GM12878 (cell line): ENCODE measurements around the gene IGLON5.

Experiments
- CREB1 ChIP-seq: IDR thresholded peaks from 2 replicates; pipeline ENCODE4 v1.6.1; 2012; ENCODE audit warnings: low read depth, mild to moderate bottlenecking, inconsistent platforms
- DPF2 ChIP-seq: fragments of 450-650 bp; IDR thresholded peaks from 2 replicates; pipeline ENCODE4 v1.6.1; 2017; ENCODE audit warnings: mild to moderate bottlenecking
- EZH2 ChIP-seq: IDR thresholded peaks from 2 replicates; pipeline ENCODE4 v1.6.1; 2012; ENCODE audit warnings: low read depth, mild to moderate bottlenecking, control low read depth, inconsistent platforms, low read length, borderline replicate concordance; ENCODE audit not compliant: control insufficient read depth
- GABPA ChIP-seq: IDR thresholded peaks from 2 replicates; pipeline ENCODE4 v1.6.1; 2014; ENCODE audit warnings: antibody characterized with exemption, low read depth, mild to moderate bottlenecking, inconsistent platforms
- POLR2A ChIP-seq: IDR thresholded peaks from 2 replicates; pipeline ENCODE4 v1.6.1; 2011; ENCODE audit warnings: low read depth, mild to moderate bottlenecking, low read length
- POLR2AphosphoS5 ChIP-seq: IDR thresholded peaks from 2 replicates; pipeline ENCODE4 v1.6.1; 2011; ENCODE audit warnings: mild to moderate bottlenecking, low read length, inconsistent platforms
- RFX5 ChIP-seq: IDR thresholded peaks from 2 replicates; pipeline ENCODE4 v1.6.1; 2011; ENCODE audit warnings: low read depth, low read length, improper control_type of control experiment
- TAF1 ChIP-seq: IDR thresholded peaks from 2 replicates; pipeline ENCODE4 v1.6.1; 2011; ENCODE audit warnings: mild to moderate bottlenecking, low read depth, low read length, borderline replicate concordance
- TF ChIP-seq, protein P1 (sequence below): IDR thresholded peaks from 2 replicates; pipeline ENCODE4 v1.6.1; 2012; ENCODE audit warnings: low read depth, low read length, improper control_type of control experiment
- TF ChIP-seq, protein P2 (sequence below): IDR thresholded peaks from 2 replicates; pipeline ENCODE4 v1.6.1; 2012; ENCODE audit warnings: mild to moderate bottlenecking, low read depth, low read length
- TF ChIP-seq, protein P3 (sequence below), 3 experiments: IDR thresholded peaks in 2 of 3; conservative IDR thresholded peaks in 1 of 3; 2 replicates each; pipeline ENCODE4 v1.5.1; 2011; ENCODE audit warnings: low read depth in 3 of 3, low read length in 3 of 3, mild to moderate bottlenecking in 3 of 3, control low read depth in 2 of 3, moderate library complexity in 2 of 3, inconsistent platforms in 1 of 3, mixed read lengths in 1 of 3; ENCODE audit not compliant: control insufficient read depth in 2 of 3, insufficient read depth in 1 of 3; ENCODE audit errors: extremely low read depth in 1 of 3

DNA sequence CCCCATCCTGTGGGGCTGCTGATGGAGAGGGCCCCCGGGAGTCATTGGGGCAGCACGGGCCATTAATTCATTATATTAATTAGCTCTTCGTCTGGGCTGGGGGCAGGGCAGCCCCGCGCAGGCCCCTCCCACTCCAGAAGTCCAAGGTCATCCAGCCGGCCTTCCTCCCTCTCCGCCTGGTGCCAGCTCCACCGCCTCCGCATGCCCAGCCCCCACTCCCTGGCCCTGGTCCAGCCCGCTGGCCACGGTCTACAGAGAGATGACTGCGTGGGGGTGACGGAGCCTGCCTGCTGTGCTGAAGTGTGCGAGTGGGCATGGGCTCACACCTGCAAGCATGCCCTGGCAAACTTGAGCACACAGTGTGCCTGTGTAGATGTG lies 8.8 kb downstream of the IGLON5 start:
- TF ChIP-seq TAF1 (no peak), POLR2A (no peak), DPF2 (no peak), RFX5 (no peak), GABPA (no peak), EZH2 (no peak), POLR2AphosphoS5 (no peak), CREB1 (no peak)
- TF ChIP-seq, protein P1, sequence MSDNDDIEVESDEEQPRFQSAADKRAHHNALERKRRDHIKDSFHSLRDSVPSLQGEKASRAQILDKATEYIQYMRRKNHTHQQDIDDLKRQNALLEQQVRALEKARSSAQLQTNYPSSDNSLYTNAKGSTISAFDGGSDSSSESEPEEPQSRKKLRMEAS, result no peak
- TF ChIP-seq, protein P2, sequence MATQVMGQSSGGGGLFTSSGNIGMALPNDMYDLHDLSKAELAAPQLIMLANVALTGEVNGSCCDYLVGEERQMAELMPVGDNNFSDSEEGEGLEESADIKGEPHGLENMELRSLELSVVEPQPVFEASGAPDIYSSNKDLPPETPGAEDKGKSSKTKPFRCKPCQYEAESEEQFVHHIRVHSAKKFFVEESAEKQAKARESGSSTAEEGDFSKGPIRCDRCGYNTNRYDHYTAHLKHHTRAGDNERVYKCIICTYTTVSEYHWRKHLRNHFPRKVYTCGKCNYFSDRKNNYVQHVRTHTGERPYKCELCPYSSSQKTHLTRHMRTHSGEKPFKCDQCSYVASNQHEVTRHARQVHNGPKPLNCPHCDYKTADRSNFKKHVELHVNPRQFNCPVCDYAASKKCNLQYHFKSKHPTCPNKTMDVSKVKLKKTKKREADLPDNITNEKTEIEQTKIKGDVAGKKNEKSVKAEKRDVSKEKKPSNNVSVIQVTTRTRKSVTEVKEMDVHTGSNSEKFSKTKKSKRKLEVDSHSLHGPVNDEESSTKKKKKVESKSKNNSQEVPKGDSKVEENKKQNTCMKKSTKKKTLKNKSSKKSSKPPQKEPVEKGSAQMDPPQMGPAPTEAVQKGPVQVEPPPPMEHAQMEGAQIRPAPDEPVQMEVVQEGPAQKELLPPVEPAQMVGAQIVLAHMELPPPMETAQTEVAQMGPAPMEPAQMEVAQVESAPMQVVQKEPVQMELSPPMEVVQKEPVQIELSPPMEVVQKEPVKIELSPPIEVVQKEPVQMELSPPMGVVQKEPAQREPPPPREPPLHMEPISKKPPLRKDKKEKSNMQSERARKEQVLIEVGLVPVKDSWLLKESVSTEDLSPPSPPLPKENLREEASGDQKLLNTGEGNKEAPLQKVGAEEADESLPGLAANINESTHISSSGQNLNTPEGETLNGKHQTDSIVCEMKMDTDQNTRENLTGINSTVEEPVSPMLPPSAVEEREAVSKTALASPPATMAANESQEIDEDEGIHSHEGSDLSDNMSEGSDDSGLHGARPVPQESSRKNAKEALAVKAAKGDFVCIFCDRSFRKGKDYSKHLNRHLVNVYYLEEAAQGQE, result no peak
- TF ChIP-seq, protein P3, sequence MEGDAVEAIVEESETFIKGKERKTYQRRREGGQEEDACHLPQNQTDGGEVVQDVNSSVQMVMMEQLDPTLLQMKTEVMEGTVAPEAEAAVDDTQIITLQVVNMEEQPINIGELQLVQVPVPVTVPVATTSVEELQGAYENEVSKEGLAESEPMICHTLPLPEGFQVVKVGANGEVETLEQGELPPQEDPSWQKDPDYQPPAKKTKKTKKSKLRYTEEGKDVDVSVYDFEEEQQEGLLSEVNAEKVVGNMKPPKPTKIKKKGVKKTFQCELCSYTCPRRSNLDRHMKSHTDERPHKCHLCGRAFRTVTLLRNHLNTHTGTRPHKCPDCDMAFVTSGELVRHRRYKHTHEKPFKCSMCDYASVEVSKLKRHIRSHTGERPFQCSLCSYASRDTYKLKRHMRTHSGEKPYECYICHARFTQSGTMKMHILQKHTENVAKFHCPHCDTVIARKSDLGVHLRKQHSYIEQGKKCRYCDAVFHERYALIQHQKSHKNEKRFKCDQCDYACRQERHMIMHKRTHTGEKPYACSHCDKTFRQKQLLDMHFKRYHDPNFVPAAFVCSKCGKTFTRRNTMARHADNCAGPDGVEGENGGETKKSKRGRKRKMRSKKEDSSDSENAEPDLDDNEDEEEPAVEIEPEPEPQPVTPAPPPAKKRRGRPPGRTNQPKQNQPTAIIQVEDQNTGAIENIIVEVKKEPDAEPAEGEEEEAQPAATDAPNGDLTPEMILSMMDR (IDR thresholded peaks at IDR 0.05 in 2 of 3, conservative IDR thresholded peaks at IDR 0.05 in 1 of 3; ENCODE audit: control insufficient read depth in 2 of 3, extremely low read depth in 1 of 3, insufficient read depth in 1 of 3, low read depth in 3 of 3, low read length in 3 of 3), result no peak
